ENCODE measurements around the gene NUDT8. TPM values are rescaled to one million over a fixed set of nuclear protein-coding genes. Genes with fewer than 3 reads are reported as not detected.

Gene NUDT8
- total and polyA plus RNA-seq, 10 of the 15 experiments (the other 5 are each of a cell fraction or from before 2014, with no cell fraction given) = 0.32 to 18.2 (median 9.8) TPM

DNA sequence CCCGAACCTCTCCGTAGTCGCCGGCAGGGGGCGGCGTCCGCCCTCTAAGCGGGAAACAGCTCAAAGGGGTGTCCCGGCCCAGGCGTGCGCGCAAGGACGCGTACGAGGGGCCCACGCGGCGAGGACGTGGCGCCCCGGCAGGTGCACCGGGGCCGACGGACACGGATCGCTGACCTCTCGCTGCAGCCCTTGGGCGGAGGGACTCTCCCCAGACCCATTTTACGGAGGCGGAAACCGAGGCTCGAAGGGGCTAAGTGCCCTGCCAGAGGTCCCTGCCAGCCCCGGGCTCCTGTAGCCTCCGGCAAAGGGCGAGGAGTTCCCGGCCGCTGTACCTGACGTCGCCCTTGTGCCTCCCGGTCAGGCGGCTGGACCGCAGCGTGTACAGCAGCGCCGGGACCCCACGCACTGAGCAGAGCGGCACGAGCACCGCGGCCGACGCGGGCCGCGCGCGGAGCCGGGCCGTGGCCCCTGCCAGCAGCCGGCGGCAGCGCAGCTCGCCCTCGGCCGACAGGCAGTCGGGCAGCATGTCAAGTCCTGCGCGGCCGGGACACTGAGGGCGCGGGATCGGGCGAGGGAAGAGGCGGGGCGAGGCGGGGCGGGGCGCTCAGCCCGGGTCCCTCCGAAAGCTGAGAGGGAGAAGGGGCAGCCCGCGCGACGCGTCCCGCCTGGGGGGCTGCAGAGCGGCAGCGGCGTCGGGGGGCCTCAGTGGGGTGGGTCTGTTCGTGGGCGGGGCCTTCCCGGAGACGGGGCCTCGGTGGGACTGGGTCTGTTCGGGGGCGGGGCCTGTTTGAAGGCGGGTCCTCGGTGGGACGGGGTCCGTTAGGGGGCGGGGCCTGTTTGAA is at the start of gene NUDT8 (continued):
- TF ChIP-seq, protein P1, sequence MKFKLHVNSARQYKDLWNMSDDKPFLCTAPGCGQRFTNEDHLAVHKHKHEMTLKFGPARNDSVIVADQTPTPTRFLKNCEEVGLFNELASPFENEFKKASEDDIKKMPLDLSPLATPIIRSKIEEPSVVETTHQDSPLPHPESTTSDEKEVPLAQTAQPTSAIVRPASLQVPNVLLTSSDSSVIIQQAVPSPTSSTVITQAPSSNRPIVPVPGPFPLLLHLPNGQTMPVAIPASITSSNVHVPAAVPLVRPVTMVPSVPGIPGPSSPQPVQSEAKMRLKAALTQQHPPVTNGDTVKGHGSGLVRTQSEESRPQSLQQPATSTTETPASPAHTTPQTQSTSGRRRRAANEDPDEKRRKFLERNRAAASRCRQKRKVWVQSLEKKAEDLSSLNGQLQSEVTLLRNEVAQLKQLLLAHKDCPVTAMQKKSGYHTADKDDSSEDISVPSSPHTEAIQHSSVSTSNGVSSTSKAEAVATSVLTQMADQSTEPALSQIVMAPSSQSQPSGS (IDR thresholded peaks at IDR 0.05; ENCODE audit: low read length) = no peak
- TF ChIP-seq HDAC2 (IDR thresholded peaks at IDR 0.05) (no peak), ZSCAN29 (IDR thresholded peaks at IDR 0.05) (peak; percentile 31; the same call in 1 of the 2 replicates), POLR2AphosphoS2 (IDR thresholded peaks at IDR 0.05; ENCODE audit: low read depth, low read length) (no peak), EZH2 (IDR thresholded peaks at IDR 0.05; ENCODE audit: borderline replicate concordance, control insufficient read depth, low read depth, low read length) (no peak), FOS (IDR thresholded peaks at IDR 0.05; ENCODE audit: borderline replicate concordance, extremely low read depth, insufficient read length) (no peak), EED (IDR thresholded peaks at IDR 0.05; ENCODE audit: low read depth) (peak; percentile 39; the same call in 1 of the 2 replicates), PML (IDR thresholded peaks at IDR 0.05; ENCODE audit: low read length) (no peak), IRF4 (IDR thresholded peaks at IDR 0.05; ENCODE audit: low read depth, low read length) (no peak), SMARCA5 (IDR thresholded peaks at IDR 0.05) (peak; percentile 96), BRCA1 (IDR thresholded peaks at IDR 0.05; ENCODE audit: low read depth, low read length) (no peak), ZNF274 (IDR thresholded peaks at IDR 0.05; ENCODE audit: insufficient read depth, insufficient read length) (no peak), ZNF24 (IDR thresholded peaks at IDR 0.05) (no peak), SPI1 (IDR thresholded peaks at IDR 0.05; ENCODE audit: borderline replicate concordance, insufficient read depth, low read depth, low read length) (no peak), NBN (IDR thresholded peaks at IDR 0.05) (peak; percentile 64), RUNX3 (IDR thresholded peaks at IDR 0.05; ENCODE audit: low read length) (no peak), SP1 (IDR thresholded peaks at IDR 0.05; ENCODE audit: low read depth, low read length) (peak; percentile 37), CHD1 (IDR thresholded peaks at IDR 0.05; ENCODE audit: low read depth, low read length) (no peak), TCF3 (IDR thresholded peaks at IDR 0.05; ENCODE audit: borderline replicate concordance, insufficient read depth, low read depth, low read length) (peak; percentile 93; the same call in 1 of the 2 replicates), ZNF217 (IDR thresholded peaks at IDR 0.05) (peak; percentile 94), YY1 (IDR thresholded peaks at IDR 0.05; ENCODE audit: low read depth, low read length) (peak; percentile 66; the same call in 1 of the 2 replicates)
- TF ChIP-seq, protein P2, sequence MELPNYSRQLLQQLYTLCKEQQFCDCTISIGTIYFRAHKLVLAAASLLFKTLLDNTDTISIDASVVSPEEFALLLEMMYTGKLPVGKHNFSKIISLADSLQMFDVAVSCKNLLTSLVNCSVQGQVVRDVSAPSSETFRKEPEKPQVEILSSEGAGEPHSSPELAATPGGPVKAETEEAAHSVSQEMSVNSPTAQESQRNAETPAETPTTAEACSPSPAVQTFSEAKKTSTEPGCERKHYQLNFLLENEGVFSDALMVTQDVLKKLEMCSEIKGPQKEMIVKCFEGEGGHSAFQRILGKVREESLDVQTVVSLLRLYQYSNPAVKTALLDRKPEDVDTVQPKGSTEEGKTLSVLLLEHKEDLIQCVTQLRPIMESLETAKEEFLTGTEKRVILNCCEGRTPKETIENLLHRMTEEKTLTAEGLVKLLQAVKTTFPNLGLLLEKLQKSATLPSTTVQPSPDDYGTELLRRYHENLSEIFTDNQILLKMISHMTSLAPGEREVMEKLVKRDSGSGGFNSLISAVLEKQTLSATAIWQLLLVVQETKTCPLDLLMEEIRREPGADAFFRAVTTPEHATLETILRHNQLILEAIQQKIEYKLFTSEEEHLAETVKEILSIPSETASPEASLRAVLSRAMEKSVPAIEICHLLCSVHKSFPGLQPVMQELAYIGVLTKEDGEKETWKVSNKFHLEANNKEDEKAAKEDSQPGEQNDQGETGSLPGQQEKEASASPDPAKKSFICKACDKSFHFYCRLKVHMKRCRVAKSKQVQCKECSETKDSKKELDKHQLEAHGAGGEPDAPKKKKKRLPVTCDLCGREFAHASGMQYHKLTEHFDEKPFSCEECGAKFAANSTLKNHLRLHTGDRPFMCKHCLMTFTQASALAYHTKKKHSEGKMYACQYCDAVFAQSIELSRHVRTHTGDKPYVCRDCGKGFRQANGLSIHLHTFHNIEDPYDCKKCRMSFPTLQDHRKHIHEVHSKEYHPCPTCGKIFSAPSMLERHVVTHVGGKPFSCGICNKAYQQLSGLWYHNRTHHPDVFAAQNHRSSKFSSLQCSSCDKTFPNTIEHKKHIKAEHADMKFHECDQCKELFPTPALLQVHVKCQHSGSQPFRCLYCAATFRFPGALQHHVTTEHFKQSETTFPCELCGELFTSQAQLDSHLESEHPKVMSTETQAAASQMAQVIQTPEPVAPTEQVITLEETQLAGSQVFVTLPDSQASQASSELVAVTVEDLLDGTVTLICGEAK (IDR thresholded peaks at IDR 0.05; ENCODE audit: borderline replicate concordance) = no peak
- TF ChIP-seq, protein P3, sequence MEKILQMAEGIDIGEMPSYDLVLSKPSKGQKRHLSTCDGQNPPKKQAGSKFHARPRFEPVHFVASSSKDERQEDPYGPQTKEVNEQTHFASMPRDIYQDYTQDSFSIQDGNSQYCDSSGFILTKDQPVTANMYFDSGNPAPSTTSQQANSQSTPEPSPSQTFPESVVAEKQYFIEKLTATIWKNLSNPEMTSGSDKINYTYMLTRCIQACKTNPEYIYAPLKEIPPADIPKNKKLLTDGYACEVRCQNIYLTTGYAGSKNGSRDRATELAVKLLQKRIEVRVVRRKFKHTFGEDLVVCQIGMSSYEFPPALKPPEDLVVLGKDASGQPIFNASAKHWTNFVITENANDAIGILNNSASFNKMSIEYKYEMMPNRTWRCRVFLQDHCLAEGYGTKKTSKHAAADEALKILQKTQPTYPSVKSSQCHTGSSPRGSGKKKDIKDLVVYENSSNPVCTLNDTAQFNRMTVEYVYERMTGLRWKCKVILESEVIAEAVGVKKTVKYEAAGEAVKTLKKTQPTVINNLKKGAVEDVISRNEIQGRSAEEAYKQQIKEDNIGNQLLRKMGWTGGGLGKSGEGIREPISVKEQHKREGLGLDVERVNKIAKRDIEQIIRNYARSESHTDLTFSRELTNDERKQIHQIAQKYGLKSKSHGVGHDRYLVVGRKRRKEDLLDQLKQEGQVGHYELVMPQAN (conservative IDR thresholded peaks at IDR 0.05) = peak; percentile 91
